SK-N-MC (cell line): ENCODE measurements around the gene NDUFS7.

Experiments
- EZH2 ChIP-seq: fragments of 200-600 bp; sonication (generic); IDR thresholded peaks from one replicate; pipeline ENCODE4 v1.6.1; 2017; ENCODE audit warnings: antibody characterized with exemption
- POLR2AphosphoS5 ChIP-seq: IDR thresholded peaks from 2 replicates; pipeline ENCODE4 v1.6.1; 2012; ENCODE audit warnings: mild to moderate bottlenecking, low read depth, low read length, borderline replicate concordance

GRCh38 chr19:1418496-1418775, 34.7 kb downstream of the NDUFS7 start:
- TF ChIP-seq POLR2AphosphoS5 (no peak), EZH2 (no peak)
